PC-3 (cell line): ENCODE measurements around the gene CCDC91. TPM values are rescaled to one million over a fixed set of nuclear protein-coding genes. Genes with fewer than 3 reads are reported as not detected.

Experiments
- ATAC-seq: fragments of 200-7000 bp; cut with Tn5 transposase; 2 replicates; pipeline ENCODE4 v1.9.1; 2020; ENCODE audit warnings: mild to moderate bottlenecking, moderate library complexity
- BruUV-seq: library from RNA; stranded (reverse); fragments of 400-500 nt; replicated peaks from 2 replicates; lab custom pipeline; 2021; lab: Mats Ljungman, UMichigan
- CTCF ChIA-PET: fragments of 300-600 bp; sonication (Branson Sonifier 250); formaldehyde crosslinking; loops from one replicate; lab custom pipeline; 2022; ENCODE audit warnings: antibody characterized with exemption; lab: Charles Lee
- POLR2A ChIA-PET: fragments of 300-600 bp; sonication (Branson Sonifier 250); formaldehyde crosslinking; loops from one replicate; lab custom pipeline; 2022; ENCODE audit warnings: antibody characterized with exemption; ENCODE audit not compliant: unreplicated experiment; lab: Charles Lee
- DNase-seq: peaks from one replicate; pipeline ENCODE4 v3.0.0-alpha.2; 2015
- H2AFZ ChIP-seq: fragments of 300-600 bp; sonication (generic); 2 replicates; pipeline ENCODE4 v1.6.0; 2016; ENCODE audit warnings: antibody characterized with exemption, low read length
- H3F3A ChIP-seq: fragments of 300-600 bp; sonication (generic); one replicate; pipeline ENCODE4 v1.6.0; 2017; ENCODE audit warnings: antibody characterized with exemption, low read length, control low read depth, mild to moderate bottlenecking; ENCODE audit not compliant: unreplicated experiment
- H3K27ac ChIP-seq: fragments of 300-600 bp; sonication (generic); 2 replicates; pipeline ENCODE4 v1.5.1; 2016; ENCODE audit warnings: mild to moderate bottlenecking, low read length
- H3K27me3 ChIP-seq: fragments of 300-600 bp; sonication (generic); 2 replicates; pipeline ENCODE4 v1.6.1; 2016; ENCODE audit warnings: low read length, mixed read lengths
- H3K36me3 ChIP-seq: fragments of 300-600 bp; sonication (generic); 2 replicates; pipeline ENCODE4 v1.6.1; 2016; ENCODE audit warnings: low read depth, mixed run types, low read length, mixed read lengths
- H3K4me1 ChIP-seq: fragments of 300-600 bp; sonication (generic); 2 replicates; pipeline ENCODE4 v1.5.1; 2016; ENCODE audit warnings: low read length; ENCODE audit not compliant: insufficient read depth
- H3K4me2 ChIP-seq: fragments of 300-600 bp; sonication (generic); 2 replicates; pipeline ENCODE4 v1.6.0; 2016; ENCODE audit warnings: low read length
- H3K4me3 ChIP-seq: fragments of 300-600 bp; sonication (generic); 2 replicates; pipeline ENCODE4 v1.5.1; 2016; ENCODE audit warnings: mild to moderate bottlenecking, low read length, mixed read lengths
- H3K79me2 ChIP-seq: fragments of 300-600 bp; sonication (generic); 2 replicates; pipeline ENCODE4 v1.6.1; 2017; ENCODE audit warnings: low read length, mixed read lengths
- H3K9ac ChIP-seq: fragments of 300-600 bp; sonication (generic); 2 replicates; pipeline ENCODE4 v1.6.0; 2016; ENCODE audit warnings: mild to moderate bottlenecking, low read length
- H3K9me2 ChIP-seq: fragments of 300-600 bp; sonication (generic); replicated peaks from 2 replicates; pipeline ENCODE4 v1.6.1; 2016; ENCODE audit warnings: mixed run types, low read length, mixed read lengths
- H3K9me3 ChIP-seq: fragments of 300-600 bp; sonication (generic); 2 replicates; pipeline ENCODE4 v1.6.1; 2016; ENCODE audit warnings: low read length, mixed read lengths
- H4K20me1 ChIP-seq: fragments of 300-600 bp; sonication (generic); 2 replicates; pipeline ENCODE4 v1.6.1; 2016; ENCODE audit warnings: low read length, mixed read lengths
- EZH2 ChIP-seq: fragments of 300-600 bp; sonication (generic); IDR thresholded peaks from one replicate; pipeline ENCODE4 v1.6.1; 2017; ENCODE audit warnings: antibody characterized with exemption, mild to moderate bottlenecking, low read length; ENCODE audit not compliant: unreplicated experiment
- EZH2phosphoT487 ChIP-seq: fragments of 300-600 bp; sonication (generic); IDR thresholded peaks from 2 replicates; pipeline ENCODE4 v1.6.1; 2018; ENCODE audit warnings: mild to moderate bottlenecking, antibody characterized with exemption, low read length, borderline replicate concordance
- intact Hi-C: fragments of 100-400 bp; cut with micrococcal nuclease; formaldehyde crosslinking; loops from 2 replicates; pipeline ENCODE4 v1.9.0; 2023
- total RNA-seq: library from RNA; depleted of rRNA; stranded (reverse); fragments of >200 nt; gene quantifications from 2 replicates; pipeline ENCODE4 v1.2.3, GENCODE V29; 2014
- TF ChIP-seq, protein P1 (sequence below): fragments of 300-600 bp; sonication (generic); conservative IDR thresholded peaks from 2 replicates; pipeline ENCODE4 v1.5.1; 2017; ENCODE audit warnings: antibody characterized with exemption, low read depth, mild to moderate bottlenecking, low read length

CCDC91 gene
- total RNA-seq, 1 experiment from 2014 or later = 15.7 TPM

DNA sequence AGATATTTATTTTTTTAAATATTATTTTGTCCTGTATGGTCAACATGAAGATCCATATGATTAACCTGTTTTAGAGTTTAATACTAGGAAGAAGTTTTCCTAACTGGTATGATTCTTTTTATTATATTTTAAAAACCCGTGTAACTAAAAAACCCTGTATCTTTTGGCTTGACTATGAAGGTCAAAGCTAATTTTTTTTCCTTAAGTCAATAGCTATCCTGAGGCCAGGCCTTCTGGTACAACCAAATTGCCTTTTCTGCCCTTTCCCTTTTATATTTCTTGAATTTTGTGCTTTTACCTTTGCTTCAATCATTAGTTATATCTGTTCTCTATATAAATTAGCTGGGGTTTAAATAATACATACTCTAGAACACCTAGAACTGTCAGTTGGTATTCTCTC, 30.6 kb upstream of the CCDC91 start:
- Histone ChIP-seq H2AFZ (no peak overlapping the region), H3K9ac (no peak overlapping the region), H3K4me2 (no peak overlapping the region), H4K20me1 (no peaks in the 10 kb centered on the region), H3K4me1 (peaks cover 3% of the 10 kb centered on the region), H3K9me3 (no peaks in the 10 kb centered on the region), H3K4me3 (no peak overlapping the region), H3K36me3 (no peaks in the 10 kb centered on the region), H3K27me3 (no peaks in the 10 kb centered on the region), H3K79me2 (no peaks in the 10 kb centered on the region), H3K9me2 (no peaks in the 10 kb centered on the region; the same call in 1 of the 2 replicates), H3F3A (no peaks in the 10 kb centered on the region), H3K27ac (no peak overlapping the region)
- DNase-seq (no peak), ATAC-seq (no peak)
- intact Hi-C loops = no loop called here
- CTCF ChIA-PET = no interaction called here
- no TSS peak for BruUV-seq
- no peak for TF ChIP-seq EZH2
- TF ChIP-seq, protein P1, sequence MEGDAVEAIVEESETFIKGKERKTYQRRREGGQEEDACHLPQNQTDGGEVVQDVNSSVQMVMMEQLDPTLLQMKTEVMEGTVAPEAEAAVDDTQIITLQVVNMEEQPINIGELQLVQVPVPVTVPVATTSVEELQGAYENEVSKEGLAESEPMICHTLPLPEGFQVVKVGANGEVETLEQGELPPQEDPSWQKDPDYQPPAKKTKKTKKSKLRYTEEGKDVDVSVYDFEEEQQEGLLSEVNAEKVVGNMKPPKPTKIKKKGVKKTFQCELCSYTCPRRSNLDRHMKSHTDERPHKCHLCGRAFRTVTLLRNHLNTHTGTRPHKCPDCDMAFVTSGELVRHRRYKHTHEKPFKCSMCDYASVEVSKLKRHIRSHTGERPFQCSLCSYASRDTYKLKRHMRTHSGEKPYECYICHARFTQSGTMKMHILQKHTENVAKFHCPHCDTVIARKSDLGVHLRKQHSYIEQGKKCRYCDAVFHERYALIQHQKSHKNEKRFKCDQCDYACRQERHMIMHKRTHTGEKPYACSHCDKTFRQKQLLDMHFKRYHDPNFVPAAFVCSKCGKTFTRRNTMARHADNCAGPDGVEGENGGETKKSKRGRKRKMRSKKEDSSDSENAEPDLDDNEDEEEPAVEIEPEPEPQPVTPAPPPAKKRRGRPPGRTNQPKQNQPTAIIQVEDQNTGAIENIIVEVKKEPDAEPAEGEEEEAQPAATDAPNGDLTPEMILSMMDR = no peak
- TF ChIP-seq EZH2phosphoT487 = no peak
- POLR2A ChIA-PET = interaction anchor here (0.5 kb wide), 1 partner anchor 189 kb away, joined by 4 read pairs; no protein-coding TSS in a partner anchor

DNA sequence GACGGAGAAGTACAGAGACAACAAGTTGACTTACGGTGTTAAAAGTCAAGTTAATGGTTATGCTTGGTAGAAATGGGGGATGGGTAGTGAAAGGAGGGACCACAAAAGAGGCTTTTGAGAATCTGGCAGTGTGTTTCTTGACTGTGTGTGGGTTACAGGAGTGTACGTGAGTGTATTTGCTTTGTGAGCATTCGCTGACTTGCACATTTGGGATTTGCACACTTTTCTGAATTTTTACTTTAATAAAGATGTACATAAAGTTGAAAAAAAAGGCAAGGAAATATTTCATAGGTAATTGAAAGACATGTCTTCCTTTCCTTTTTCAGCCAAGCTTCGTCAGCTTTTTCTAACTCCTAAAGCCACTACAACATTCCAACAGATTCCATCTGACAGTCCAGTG, 28.6 kb upstream of the CCDC91 start:
- intact Hi-C loops = no loop called here
- no peak overlapping the region for H3K4me2 ChIP-seq
- DNase-seq = no peak
- no peak overlapping the region for H2AFZ ChIP-seq
- no peak for ATAC-seq
- ChIA-PET CTCF (no interaction called here), POLR2A (no interaction called here)
- no TSS peak for BruUV-seq
- H3K4me3 ChIP-seq = no peak overlapping the region
- no peaks in the 10 kb centered on the region for H3K27me3 ChIP-seq
- H4K20me1 ChIP-seq = no peaks in the 10 kb centered on the region
- no peaks in the 10 kb centered on the region for H3F3A ChIP-seq
- no peak overlapping the region for H3K27ac ChIP-seq
- H3K4me1 ChIP-seq = peaks cover 6% of the 10 kb centered on the region
- no peaks in the 10 kb centered on the region for H3K36me3 ChIP-seq
- H3K9ac ChIP-seq = no peak overlapping the region
- no peaks in the 10 kb centered on the region; the same call in 1 of the 2 replicates for H3K9me2 ChIP-seq
- no peaks in the 10 kb centered on the region for H3K79me2 ChIP-seq
- TF ChIP-seq, protein P1 = no peak
- TF ChIP-seq EZH2 (no peak), EZH2phosphoT487 (no peak)
- H3K9me3 ChIP-seq = no peaks in the 10 kb centered on the region

DNA sequence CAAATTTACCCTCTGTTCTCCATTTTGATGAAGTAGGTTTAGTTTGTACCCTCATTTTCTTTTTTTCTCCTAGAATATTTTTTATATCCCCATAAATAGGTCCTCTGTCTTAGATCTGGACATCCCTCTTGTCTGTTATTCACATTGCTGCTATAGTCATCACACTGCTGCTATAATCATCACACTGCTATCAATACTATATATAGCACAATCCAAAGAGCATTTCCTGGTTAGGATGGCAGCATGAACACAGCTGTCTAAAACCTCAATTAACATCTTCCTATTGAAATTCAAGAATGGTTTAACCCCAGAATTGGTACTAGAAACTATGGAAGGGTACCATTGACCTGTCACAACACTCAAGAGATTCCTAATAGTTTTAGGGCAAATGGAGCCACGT, 27.6 kb upstream of the CCDC91 start:
- POLR2A ChIA-PET = no interaction called here

More for the DNA sequence above, 27.6 kb upstream of the CCDC91 start:
- Histone ChIP-seq H3K9me3 (no peaks in the 10 kb centered on the region), H3F3A (no peaks in the 10 kb centered on the region), H3K27me3 (no peaks in the 10 kb centered on the region), H2AFZ (no peak overlapping the region), H3K4me3 (no peak overlapping the region), H3K27ac (no peak overlapping the region), H3K9ac (no peak overlapping the region), H3K4me1 (peaks cover 6% of the 10 kb centered on the region), H3K79me2 (no peaks in the 10 kb centered on the region), H3K9me2 (no peaks in the 10 kb centered on the region; the same call in 1 of the 2 replicates), H3K4me2 (no peak overlapping the region), H3K36me3 (no peaks in the 10 kb centered on the region), H4K20me1 (no peaks in the 10 kb centered on the region)
- CTCF ChIA-PET = no interaction called here
- intact Hi-C loops = no loop called here
- DNase-seq (no peak), ATAC-seq (no peak)
- TF ChIP-seq, protein P1 = no peak
- TF ChIP-seq EZH2phosphoT487 (no peak), EZH2 (no peak)
- no TSS peak for BruUV-seq
